Measurements from ENCODE around the gene FBXO17. TPM values are rescaled to one million over a fixed set of nuclear protein-coding genes. Genes with fewer than 3 reads are reported as not detected.

The FBXO17 gene
- total and polyA plus RNA-seq, 4 donors = 19.7 to 31.9 (median 23.4) TPM

DNA sequence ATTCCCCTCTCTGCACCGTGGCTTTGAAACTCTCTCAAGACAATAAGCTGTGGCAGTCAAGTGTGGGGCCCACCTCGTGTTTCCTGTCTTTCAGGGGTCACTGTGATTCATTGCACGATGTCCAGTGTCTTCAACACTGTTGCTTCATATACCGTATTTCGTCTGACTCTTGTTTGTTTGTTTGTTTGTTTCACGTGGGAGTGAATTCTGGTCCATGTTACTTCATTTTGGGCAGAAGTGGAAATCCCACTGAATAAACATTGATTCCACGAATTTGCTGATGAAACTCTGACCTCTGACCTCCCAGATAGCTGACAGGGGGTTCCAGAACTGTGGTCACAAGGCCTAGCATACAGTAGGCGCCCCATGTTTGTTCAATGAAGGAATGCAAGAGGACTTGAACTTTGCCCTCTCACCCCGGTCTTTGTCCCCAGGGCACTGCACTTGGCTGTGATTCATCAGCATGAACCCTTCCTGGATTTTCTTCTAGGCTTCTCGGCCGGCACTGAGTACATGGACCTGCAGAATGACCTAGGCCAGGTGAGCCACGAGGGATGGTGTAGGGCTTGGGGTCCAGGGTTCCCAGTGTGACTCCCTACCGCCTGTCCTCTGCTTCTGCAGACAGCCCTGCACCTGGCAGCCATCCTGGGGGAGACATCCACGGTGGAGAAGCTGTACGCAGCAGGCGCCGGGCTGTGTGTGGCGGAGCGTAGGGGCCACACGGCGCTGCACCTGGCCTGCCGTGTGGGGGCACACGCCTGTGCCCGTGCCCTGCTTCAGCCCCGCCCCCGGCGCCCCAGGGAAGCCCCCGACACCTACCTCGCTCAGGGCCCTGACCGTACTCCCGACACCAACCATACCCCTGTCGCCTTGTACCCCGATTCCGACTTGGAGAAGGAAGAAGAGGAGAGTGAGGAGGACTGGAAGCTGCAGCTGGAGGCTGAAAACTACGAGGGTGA is 70.7 kb downstream of the FBXO17 start:
- Histone ChIP-seq H3K36me3 (ENCODE audit: control insufficient read depth in 4 of 4, insufficient read depth in 3 of 4, low read depth in 1 of 4, low read length in 3 of 4) (peaks cover 10 to 21% (median 18%) of the 10 kb centered on the region in 4 donors), H3K9me3 (ENCODE audit: control insufficient read depth in 4 of 4, low read length in 3 of 4) (peaks cover 0 to 3% (median 0%) of the 10 kb centered on the region in 4 donors), H3K27me3 (ENCODE audit: control insufficient read depth in 4 of 4, insufficient read depth in 4 of 4, low read length in 3 of 4) (no peaks in the 10 kb centered on the region), H3K4me3 (ENCODE audit: low read depth in 1 of 3, low read length in 3 of 3) (no peak overlapping the region), H3K27ac (ENCODE audit: low read depth in 1 of 2, low read length in 2 of 2) (peak overlapping the region; percentile 77 to 82), H3K9ac (ENCODE audit: low read depth in 1 of 2, low read length in 2 of 2) (no peak overlapping the region), H3K4me1 (ENCODE audit: control insufficient read depth in 4 of 4, insufficient read depth in 4 of 4, low read length in 3 of 4) (peaks cover 2 to 24% (median 7%) of the 10 kb centered on the region in 4 donors)
- 72% methylated on average over 35 of the region's 35 CpGs for WGBS
- TF ChIP-seq HNF4A (conservative IDR thresholded peaks at IDR 0.05) (peak; percentile 97 to 98), TAF1 (conservative IDR thresholded peaks at IDR 0.05) (no peak), GABPA (IDR thresholded peaks at IDR 0.05 in 1 of 2, conservative IDR thresholded peaks at IDR 0.05 in 1 of 2) (peak in 1 of 2 donors; percentile 40), JUND (IDR thresholded peaks at IDR 0.05) (peak; percentile 56 to 76), SP1 (IDR thresholded peaks at IDR 0.05) (peak; percentile 80), FOXA1 (IDR thresholded peaks at IDR 0.05) (peak; percentile 72), RXRA (IDR thresholded peaks at IDR 0.05) (peak; percentile 94 to 95), FOXA2 (IDR thresholded peaks at IDR 0.05) (peak; percentile 56), RAD21 (IDR thresholded peaks at IDR 0.05) (no peak), EGR1 (IDR thresholded peaks at IDR 0.05; ENCODE audit: low read depth in 2 of 2) (peak in 1 of 2 donors; percentile 68), NR2F2 (IDR thresholded peaks at IDR 0.05) (peak; percentile 97), HNF4G (IDR thresholded peaks at IDR 0.05) (peak; percentile 88), YY1 (IDR thresholded peaks at IDR 0.05) (peak; percentile 73)
- TF ChIP-seq, protein P1, sequence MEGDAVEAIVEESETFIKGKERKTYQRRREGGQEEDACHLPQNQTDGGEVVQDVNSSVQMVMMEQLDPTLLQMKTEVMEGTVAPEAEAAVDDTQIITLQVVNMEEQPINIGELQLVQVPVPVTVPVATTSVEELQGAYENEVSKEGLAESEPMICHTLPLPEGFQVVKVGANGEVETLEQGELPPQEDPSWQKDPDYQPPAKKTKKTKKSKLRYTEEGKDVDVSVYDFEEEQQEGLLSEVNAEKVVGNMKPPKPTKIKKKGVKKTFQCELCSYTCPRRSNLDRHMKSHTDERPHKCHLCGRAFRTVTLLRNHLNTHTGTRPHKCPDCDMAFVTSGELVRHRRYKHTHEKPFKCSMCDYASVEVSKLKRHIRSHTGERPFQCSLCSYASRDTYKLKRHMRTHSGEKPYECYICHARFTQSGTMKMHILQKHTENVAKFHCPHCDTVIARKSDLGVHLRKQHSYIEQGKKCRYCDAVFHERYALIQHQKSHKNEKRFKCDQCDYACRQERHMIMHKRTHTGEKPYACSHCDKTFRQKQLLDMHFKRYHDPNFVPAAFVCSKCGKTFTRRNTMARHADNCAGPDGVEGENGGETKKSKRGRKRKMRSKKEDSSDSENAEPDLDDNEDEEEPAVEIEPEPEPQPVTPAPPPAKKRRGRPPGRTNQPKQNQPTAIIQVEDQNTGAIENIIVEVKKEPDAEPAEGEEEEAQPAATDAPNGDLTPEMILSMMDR (IDR thresholded peaks at IDR 0.05; ENCODE audit: low read depth, low read length, missing input control) = no peak
- TF ChIP-seq, protein P2, sequence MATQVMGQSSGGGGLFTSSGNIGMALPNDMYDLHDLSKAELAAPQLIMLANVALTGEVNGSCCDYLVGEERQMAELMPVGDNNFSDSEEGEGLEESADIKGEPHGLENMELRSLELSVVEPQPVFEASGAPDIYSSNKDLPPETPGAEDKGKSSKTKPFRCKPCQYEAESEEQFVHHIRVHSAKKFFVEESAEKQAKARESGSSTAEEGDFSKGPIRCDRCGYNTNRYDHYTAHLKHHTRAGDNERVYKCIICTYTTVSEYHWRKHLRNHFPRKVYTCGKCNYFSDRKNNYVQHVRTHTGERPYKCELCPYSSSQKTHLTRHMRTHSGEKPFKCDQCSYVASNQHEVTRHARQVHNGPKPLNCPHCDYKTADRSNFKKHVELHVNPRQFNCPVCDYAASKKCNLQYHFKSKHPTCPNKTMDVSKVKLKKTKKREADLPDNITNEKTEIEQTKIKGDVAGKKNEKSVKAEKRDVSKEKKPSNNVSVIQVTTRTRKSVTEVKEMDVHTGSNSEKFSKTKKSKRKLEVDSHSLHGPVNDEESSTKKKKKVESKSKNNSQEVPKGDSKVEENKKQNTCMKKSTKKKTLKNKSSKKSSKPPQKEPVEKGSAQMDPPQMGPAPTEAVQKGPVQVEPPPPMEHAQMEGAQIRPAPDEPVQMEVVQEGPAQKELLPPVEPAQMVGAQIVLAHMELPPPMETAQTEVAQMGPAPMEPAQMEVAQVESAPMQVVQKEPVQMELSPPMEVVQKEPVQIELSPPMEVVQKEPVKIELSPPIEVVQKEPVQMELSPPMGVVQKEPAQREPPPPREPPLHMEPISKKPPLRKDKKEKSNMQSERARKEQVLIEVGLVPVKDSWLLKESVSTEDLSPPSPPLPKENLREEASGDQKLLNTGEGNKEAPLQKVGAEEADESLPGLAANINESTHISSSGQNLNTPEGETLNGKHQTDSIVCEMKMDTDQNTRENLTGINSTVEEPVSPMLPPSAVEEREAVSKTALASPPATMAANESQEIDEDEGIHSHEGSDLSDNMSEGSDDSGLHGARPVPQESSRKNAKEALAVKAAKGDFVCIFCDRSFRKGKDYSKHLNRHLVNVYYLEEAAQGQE (IDR thresholded peaks at IDR 0.05) = peak; percentile 33
- TF ChIP-seq, protein P3, sequence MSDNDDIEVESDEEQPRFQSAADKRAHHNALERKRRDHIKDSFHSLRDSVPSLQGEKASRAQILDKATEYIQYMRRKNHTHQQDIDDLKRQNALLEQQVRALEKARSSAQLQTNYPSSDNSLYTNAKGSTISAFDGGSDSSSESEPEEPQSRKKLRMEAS (IDR thresholded peaks at IDR 0.05) = no peak
- TF ChIP-seq, protein P4, sequence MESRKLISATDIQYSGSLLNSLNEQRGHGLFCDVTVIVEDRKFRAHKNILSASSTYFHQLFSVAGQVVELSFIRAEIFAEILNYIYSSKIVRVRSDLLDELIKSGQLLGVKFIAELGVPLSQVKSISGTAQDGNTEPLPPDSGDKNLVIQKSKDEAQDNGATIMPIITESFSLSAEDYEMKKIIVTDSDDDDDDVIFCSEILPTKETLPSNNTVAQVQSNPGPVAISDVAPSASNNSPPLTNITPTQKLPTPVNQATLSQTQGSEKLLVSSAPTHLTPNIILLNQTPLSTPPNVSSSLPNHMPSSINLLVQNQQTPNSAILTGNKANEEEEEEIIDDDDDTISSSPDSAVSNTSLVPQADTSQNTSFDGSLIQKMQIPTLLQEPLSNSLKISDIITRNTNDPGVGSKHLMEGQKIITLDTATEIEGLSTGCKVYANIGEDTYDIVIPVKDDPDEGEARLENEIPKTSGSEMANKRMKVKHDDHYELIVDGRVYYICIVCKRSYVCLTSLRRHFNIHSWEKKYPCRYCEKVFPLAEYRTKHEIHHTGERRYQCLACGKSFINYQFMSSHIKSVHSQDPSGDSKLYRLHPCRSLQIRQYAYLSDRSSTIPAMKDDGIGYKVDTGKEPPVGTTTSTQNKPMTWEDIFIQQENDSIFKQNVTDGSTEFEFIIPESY (IDR thresholded peaks at IDR 0.05) = peak; percentile 76
- TF ChIP-seq, protein P5, sequence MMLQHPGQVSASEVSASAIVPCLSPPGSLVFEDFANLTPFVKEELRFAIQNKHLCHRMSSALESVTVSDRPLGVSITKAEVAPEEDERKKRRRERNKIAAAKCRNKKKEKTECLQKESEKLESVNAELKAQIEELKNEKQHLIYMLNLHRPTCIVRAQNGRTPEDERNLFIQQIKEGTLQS (IDR thresholded peaks at IDR 0.05) = peak; percentile 86
- no peak for DNase-seq (ENCODE audit: low spot score)
